Measurements from ENCODE around the gene CYB5RL.

Gene CYB5RL

GRCh38 chr1:54188291-54188690 is 11.5 kb downstream of the CYB5RL start:
- FAIRE-seq (no peak), DNase-seq (ENCODE audit: insufficient read length, low spot score) (no peak)
- TF ChIP-seq, protein P1, sequence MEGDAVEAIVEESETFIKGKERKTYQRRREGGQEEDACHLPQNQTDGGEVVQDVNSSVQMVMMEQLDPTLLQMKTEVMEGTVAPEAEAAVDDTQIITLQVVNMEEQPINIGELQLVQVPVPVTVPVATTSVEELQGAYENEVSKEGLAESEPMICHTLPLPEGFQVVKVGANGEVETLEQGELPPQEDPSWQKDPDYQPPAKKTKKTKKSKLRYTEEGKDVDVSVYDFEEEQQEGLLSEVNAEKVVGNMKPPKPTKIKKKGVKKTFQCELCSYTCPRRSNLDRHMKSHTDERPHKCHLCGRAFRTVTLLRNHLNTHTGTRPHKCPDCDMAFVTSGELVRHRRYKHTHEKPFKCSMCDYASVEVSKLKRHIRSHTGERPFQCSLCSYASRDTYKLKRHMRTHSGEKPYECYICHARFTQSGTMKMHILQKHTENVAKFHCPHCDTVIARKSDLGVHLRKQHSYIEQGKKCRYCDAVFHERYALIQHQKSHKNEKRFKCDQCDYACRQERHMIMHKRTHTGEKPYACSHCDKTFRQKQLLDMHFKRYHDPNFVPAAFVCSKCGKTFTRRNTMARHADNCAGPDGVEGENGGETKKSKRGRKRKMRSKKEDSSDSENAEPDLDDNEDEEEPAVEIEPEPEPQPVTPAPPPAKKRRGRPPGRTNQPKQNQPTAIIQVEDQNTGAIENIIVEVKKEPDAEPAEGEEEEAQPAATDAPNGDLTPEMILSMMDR (IDR thresholded peaks at IDR 0.05; ENCODE audit: insufficient read depth, missing control alignments) = no peak

GRCh38 chr1:54186056-54186455 is 13.8 kb downstream of the CYB5RL start:
- DNase-seq (ENCODE audit: insufficient read length, low spot score) (no peak), FAIRE-seq (no peak)
- TF ChIP-seq, protein P1 (IDR thresholded peaks at IDR 0.05; ENCODE audit: insufficient read depth, missing control alignments) = no peak

GRCh38 chr1:54180701-54181360 is 19.0 kb downstream of the CYB5RL start:
- TF ChIP-seq, protein P1 (IDR thresholded peaks at IDR 0.05; ENCODE audit: insufficient read depth, missing control alignments) = no peak
- peak; percentile 64 for DNase-seq (ENCODE audit: insufficient read length, low spot score)
- FAIRE-seq = peak; percentile 64

DNA sequence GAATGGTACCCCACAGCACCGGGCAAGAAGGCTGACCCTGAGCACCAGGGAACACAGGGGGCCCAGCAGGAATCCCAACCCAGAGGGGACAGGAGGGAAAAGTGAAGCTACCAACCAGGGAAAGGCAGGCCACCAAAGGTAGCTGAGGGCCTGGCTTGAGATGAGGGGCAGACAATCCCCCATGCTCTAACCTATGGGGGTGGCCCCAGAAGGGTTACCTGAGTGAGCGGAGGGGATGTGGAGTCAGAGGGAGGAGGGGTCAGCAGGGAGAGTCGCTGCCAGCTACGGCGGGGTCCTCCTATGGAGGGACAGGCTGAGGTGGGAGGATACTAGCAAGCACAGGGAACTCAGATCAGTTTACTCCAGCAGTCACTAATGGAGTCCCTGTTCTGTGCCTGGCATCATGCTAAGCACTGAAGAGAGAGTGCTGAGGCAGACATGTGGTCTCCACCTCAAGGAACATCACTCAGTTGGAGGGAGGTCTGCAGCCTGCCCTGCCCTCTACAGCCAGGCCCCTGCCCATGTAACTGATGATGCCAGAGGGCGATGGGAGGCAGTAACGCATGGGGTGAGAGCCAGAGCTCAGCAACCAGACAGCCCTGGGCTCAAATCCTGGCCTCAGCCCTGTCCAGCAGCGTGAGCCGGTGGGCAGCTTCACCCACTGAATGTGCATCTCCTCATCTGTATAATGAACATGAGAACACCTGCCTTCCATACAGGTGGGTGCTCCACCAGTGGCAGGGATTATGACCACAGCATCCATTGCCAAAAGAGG is 21.3 kb downstream of the CYB5RL start:
- no peak for DNase-seq (ENCODE audit: insufficient read length, low spot score)
- TF ChIP-seq, protein P1 (IDR thresholded peaks at IDR 0.05; ENCODE audit: insufficient read depth, missing control alignments) = no peak
- FAIRE-seq = no peak

DNA sequence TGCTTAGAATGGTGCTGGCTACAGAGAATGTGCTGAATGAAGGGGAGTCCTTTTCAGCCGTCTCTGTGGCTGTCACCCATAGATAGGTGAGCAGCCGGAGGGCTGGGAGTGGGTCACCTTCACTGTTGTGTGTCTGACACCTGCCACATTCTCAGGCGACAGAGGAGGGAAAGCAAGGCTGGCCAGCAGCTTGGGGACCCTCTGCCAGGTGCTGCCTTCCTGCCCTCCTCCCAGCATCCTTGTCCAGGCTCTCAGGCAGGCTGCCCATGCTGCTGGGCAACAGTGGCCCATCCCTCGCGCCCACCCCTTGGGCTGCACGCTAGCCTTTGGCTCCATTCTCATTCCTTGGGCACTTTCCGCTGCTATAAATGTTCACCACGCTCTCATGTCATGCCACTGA is 22.1 kb downstream of the CYB5RL start:
- no peak for DNase-seq (ENCODE audit: insufficient read length, low spot score)
- FAIRE-seq = no peak
- TF ChIP-seq, protein P1 (IDR thresholded peaks at IDR 0.05; ENCODE audit: insufficient read depth, missing control alignments) = no peak

- FAIRE-seq (no peak), DNase-seq (ENCODE audit: insufficient read length, low spot score) (no peak)
- TF ChIP-seq, protein P1 (IDR thresholded peaks at IDR 0.05; ENCODE audit: insufficient read depth, missing control alignments) = no peak
Observed at GRCh38 chr1:54176621-54177327, 23.1 kb downstream of the CYB5RL start.
